Mesendoderm (in vitro differentiated cells): ENCODE results near the gene PARP8.

Source experiments
- DNase-seq: peaks from one replicate; pipeline ENCODE4 v3.0.0; 2013
- H2AK5ac ChIP-seq: 2 replicates; pipeline ENCODE4 v1.6.1; 2013; ENCODE audit warnings: low read length, inconsistent platforms
- H2BK120ac ChIP-seq: 2 replicates; pipeline ENCODE4 v1.6.1; 2013; ENCODE audit warnings: low read depth, mild to moderate bottlenecking, low read length, moderate library complexity, mixed read lengths
- H2BK15ac ChIP-seq: replicated peaks from 2 replicates; pipeline ENCODE4 v1.6.1; 2013; ENCODE audit warnings: low read depth, mild to moderate bottlenecking, moderate library complexity
- H2BK5ac ChIP-seq: 2 replicates; pipeline ENCODE4 v1.6.1; 2013; ENCODE audit warnings: low read length, inconsistent platforms
- H3K18ac ChIP-seq: 2 replicates; pipeline ENCODE4 v1.6.1; 2013; ENCODE audit warnings: mild to moderate bottlenecking, low read length, mixed read lengths
- H3K23ac ChIP-seq: one replicate; pipeline ENCODE4 v1.6.1; 2013; ENCODE audit warnings: low read length
- H3K27ac ChIP-seq: 2 replicates; pipeline ENCODE4 v1.5.1; 2013; ENCODE audit warnings: low read depth, mild to moderate bottlenecking, inconsistent platforms, low read length, moderate library complexity
- H3K27me3 ChIP-seq: 2 replicates; pipeline ENCODE4 v1.6.1; 2013; ENCODE audit warnings: low read length, control low read depth, mild to moderate bottlenecking, inconsistent platforms; ENCODE audit not compliant: insufficient read depth, poor library complexity
- H3K36me3 ChIP-seq: 2 replicates; pipeline ENCODE4 v1.6.1; 2013; ENCODE audit warnings: low read length, inconsistent platforms; ENCODE audit not compliant: control insufficient read depth, insufficient read depth
- H3K4ac ChIP-seq: one replicate; pipeline ENCODE4 v1.6.1; 2013; ENCODE audit warnings: low read depth, mild to moderate bottlenecking, low read length, moderate library complexity
- H3K4me1 ChIP-seq: 2 replicates; pipeline ENCODE4 v1.6.1; 2013; ENCODE audit warnings: low read depth, low read length, inconsistent platforms; ENCODE audit not compliant: control insufficient read depth
- H3K4me2 ChIP-seq: 2 replicates; pipeline ENCODE4 v1.6.1; 2013; ENCODE audit warnings: low read length
- H3K4me3 ChIP-seq: 2 replicates; pipeline ENCODE4 v1.5.1; 2013; ENCODE audit warnings: mild to moderate bottlenecking, low read length
- H3K56ac ChIP-seq: one replicate; pipeline ENCODE4 v1.6.1; 2013; ENCODE audit warnings: low read length
- H3K79me1 ChIP-seq: 2 replicates; pipeline ENCODE4 v1.6.1; 2013; ENCODE audit warnings: low read length, inconsistent platforms
- H3K79me2 ChIP-seq: 2 replicates; pipeline ENCODE4 v1.6.1; 2013; ENCODE audit warnings: mild to moderate bottlenecking, low read length; ENCODE audit not compliant: control insufficient read depth, insufficient read depth
- H3K9ac ChIP-seq: 2 replicates; pipeline ENCODE4 v1.6.1; 2013; ENCODE audit warnings: low read length, inconsistent platforms
- H4K5ac ChIP-seq: one replicate; pipeline ENCODE4 v1.6.1; 2013; ENCODE audit warnings: low read length
- H4K8ac ChIP-seq: one replicate; pipeline ENCODE4 v1.6.1; 2013; ENCODE audit warnings: low read depth, mild to moderate bottlenecking, control low read depth, low read length, moderate library complexity
- WGBS: extraction: QIAGEN DNeasy Blood & Tissue Kit; methylation state at CpG from one replicate; pipeline ENCODE4 v1.1.7; 2013; ENCODE audit warnings: low lambda C conversion rate, missing lambda C conversion rate; ENCODE audit not compliant: insufficient coverage; ENCODE audit errors: extremely low coverage; 5-methylcytosine and 5-hydroxymethylcytosine counted together

The PARP8 gene

GRCh38 chr5:50647726-50648125 is 18.7 kb upstream of the PARP8 start:
- Histone ChIP-seq H3K9ac (no peak overlapping the region), H4K5ac (no peak overlapping the region), H2BK5ac (no peak overlapping the region), H3K4me1 (no peaks in the 10 kb centered on the region), H3K27me3 (no peaks in the 10 kb centered on the region), H3K23ac (no peak overlapping the region), H3K79me1 (no peaks in the 10 kb centered on the region), H3K27ac (no peak overlapping the region), H2BK120ac (no peak overlapping the region), H3K4ac (no peak overlapping the region), H2BK15ac (no peak overlapping the region), H3K18ac (no peak overlapping the region), H4K8ac (no peak overlapping the region), H2AK5ac (no peak overlapping the region), H3K36me3 (no peaks in the 10 kb centered on the region), H3K79me2 (no peaks in the 10 kb centered on the region), H3K56ac (no peak overlapping the region), H3K4me2 (no peak overlapping the region), H3K4me3 (no peak overlapping the region)
- no peak for DNase-seq
- WGBS: no CpG with 5 or more reads among the region's 3 CpGs

GRCh38 chr5:50653946-50654345 is 12.5 kb upstream of the PARP8 start:
- Histone ChIP-seq H3K79me1 (no peaks in the 10 kb centered on the region), H3K9ac (no peak overlapping the region), H3K4ac (no peak overlapping the region), H3K36me3 (no peaks in the 10 kb centered on the region), H4K5ac (no peak overlapping the region), H3K27ac (no peak overlapping the region), H2BK5ac (no peak overlapping the region), H2BK120ac (no peak overlapping the region), H3K56ac (no peak overlapping the region), H3K27me3 (no peaks in the 10 kb centered on the region), H3K23ac (no peak overlapping the region), H3K4me1 (no peaks in the 10 kb centered on the region), H3K4me2 (no peak overlapping the region), H3K4me3 (no peak overlapping the region), H2BK15ac (no peak overlapping the region), H3K79me2 (no peaks in the 10 kb centered on the region), H4K8ac (no peak overlapping the region), H2AK5ac (no peak overlapping the region), H3K18ac (no peak overlapping the region)
- no CpG with 5 or more reads among the region's 3 CpGs for WGBS
- DNase-seq: no peak

GRCh38 chr5:50655067-50655809 is 11.2 kb upstream of the PARP8 start:
- no peak overlapping the region for H2BK120ac ChIP-seq
- H2BK5ac ChIP-seq: no peak overlapping the region
- no peak overlapping the region for H3K18ac ChIP-seq
- H3K36me3 ChIP-seq: no peaks in the 10 kb centered on the region
- H2BK15ac ChIP-seq: no peak overlapping the region
- H3K4me3 ChIP-seq: no peak overlapping the region
- H3K4me1 ChIP-seq: no peaks in the 10 kb centered on the region
- no peak overlapping the region for H4K5ac ChIP-seq
- no peak overlapping the region for H3K23ac ChIP-seq
- no peak overlapping the region for H3K9ac ChIP-seq
- H2AK5ac ChIP-seq: no peak overlapping the region
- DNase-seq: no peak
- no peak overlapping the region for H4K8ac ChIP-seq
- H3K27me3 ChIP-seq: no peaks in the 10 kb centered on the region
- no peak overlapping the region for H3K56ac ChIP-seq
- no peak overlapping the region for H3K4ac ChIP-seq
- WGBS: no CpG with 5 or more reads among the region's 3 CpGs
- H3K79me1 ChIP-seq: no peaks in the 10 kb centered on the region
- no peak overlapping the region for H3K27ac ChIP-seq
- no peak overlapping the region for H3K4me2 ChIP-seq
- no peaks in the 10 kb centered on the region for H3K79me2 ChIP-seq

DNA sequence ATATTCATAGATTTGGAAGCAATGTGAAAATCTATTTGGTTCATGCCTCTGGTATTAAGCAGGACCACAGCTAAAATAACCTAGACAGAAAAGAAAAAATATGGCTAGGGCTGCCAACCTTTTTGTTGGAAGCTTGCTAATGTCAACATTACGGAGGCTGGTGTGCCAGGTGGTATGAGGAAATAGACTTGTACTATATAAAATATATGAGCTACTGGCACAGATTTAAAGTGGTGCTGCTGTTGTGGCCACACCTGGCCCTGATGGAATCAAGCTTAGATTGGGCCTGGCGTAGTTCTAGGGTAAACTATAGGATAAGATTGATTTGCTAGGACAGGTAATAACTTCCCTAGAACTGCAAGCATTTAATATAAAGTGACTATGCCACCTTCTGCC is 10.6 kb upstream of the PARP8 start:
- WGBS: no CpG with 5 or more reads among the region's 2 CpGs
- H2BK15ac ChIP-seq: no peak overlapping the region

DNA sequence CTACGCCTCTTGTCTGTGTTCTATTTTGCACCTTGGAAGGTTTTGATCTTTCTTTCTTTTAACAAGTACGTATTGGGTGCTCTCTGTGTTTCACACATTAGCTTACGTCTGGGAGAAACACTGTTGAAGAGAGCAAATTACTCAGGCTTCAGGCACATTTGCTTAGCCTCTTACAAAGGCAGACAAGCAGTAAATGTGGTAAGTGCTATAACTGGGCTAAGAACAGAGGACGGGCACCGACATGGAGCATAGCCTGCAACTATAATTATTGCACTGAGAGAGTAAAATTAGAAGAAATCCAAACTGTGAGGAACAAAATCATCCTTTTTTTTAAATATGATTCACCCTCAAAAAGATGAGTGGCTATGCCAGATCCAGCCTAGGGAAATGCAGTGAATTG is 9.4 kb upstream of the PARP8 start:
- H3K56ac ChIP-seq: no peak overlapping the region
- H3K4me1 ChIP-seq: no peaks in the 10 kb centered on the region
- DNase-seq: no peak
- no peak overlapping the region for H3K27ac ChIP-seq
- no peak overlapping the region for H3K4me3 ChIP-seq
- H3K36me3 ChIP-seq: no peaks in the 10 kb centered on the region
- H3K4me2 ChIP-seq: no peak overlapping the region
- no peak overlapping the region for H2AK5ac ChIP-seq
- no peak overlapping the region for H3K9ac ChIP-seq
- no peaks in the 10 kb centered on the region for H3K27me3 ChIP-seq
- H3K23ac ChIP-seq: no peak overlapping the region
- no peak overlapping the region for H4K8ac ChIP-seq
- no peak overlapping the region for H3K4ac ChIP-seq
- no CpG with 5 or more reads among the region's 5 CpGs for whole genome bisulfite sequencing
- no peak overlapping the region for H4K5ac ChIP-seq
- no peak overlapping the region for H2BK5ac ChIP-seq
- no peak overlapping the region for H3K18ac ChIP-seq
- H3K79me1 ChIP-seq: no peaks in the 10 kb centered on the region
- H3K79me2 ChIP-seq: no peaks in the 10 kb centered on the region
- no peak overlapping the region for H2BK120ac ChIP-seq
- H2BK15ac ChIP-seq: no peak overlapping the region

More for the DNA sequence above, 10.6 kb upstream of the PARP8 start:
- Histone ChIP-seq H3K18ac (no peak overlapping the region), H3K56ac (no peak overlapping the region), H3K27me3 (no peaks in the 10 kb centered on the region), H3K4me3 (no peak overlapping the region), H2BK120ac (no peak overlapping the region), H3K9ac (no peak overlapping the region), H3K79me1 (no peaks in the 10 kb centered on the region), H3K4ac (no peak overlapping the region), H3K23ac (no peak overlapping the region), H3K79me2 (no peaks in the 10 kb centered on the region), H3K4me1 (no peaks in the 10 kb centered on the region), H4K8ac (no peak overlapping the region), H3K27ac (no peak overlapping the region), H3K36me3 (no peaks in the 10 kb centered on the region), H4K5ac (no peak overlapping the region), H2AK5ac (no peak overlapping the region), H3K4me2 (no peak overlapping the region), H2BK5ac (no peak overlapping the region)
- DNase-seq: no peak

GRCh38 chr5:50658246-50658645 is 8.2 kb upstream of the PARP8 start:
- H2BK120ac ChIP-seq: no peak overlapping the region
- no peak overlapping the region for H3K23ac ChIP-seq
- H3K18ac ChIP-seq: no peak overlapping the region
- H3K4me1 ChIP-seq: no peaks in the 10 kb centered on the region
- H3K27ac ChIP-seq: no peak overlapping the region
- no peak overlapping the region for H3K4me3 ChIP-seq
- no peak overlapping the region for H3K56ac ChIP-seq
- no peak overlapping the region for H2AK5ac ChIP-seq
- DNase-seq: no peak
- H3K79me1 ChIP-seq: no peaks in the 10 kb centered on the region
- H3K36me3 ChIP-seq: no peaks in the 10 kb centered on the region
- H2BK5ac ChIP-seq: no peak overlapping the region
- H3K79me2 ChIP-seq: no peaks in the 10 kb centered on the region
- H3K4me2 ChIP-seq: no peak overlapping the region
- H3K4ac ChIP-seq: no peak overlapping the region
- no peak overlapping the region for H2BK15ac ChIP-seq
- no peaks in the 10 kb centered on the region for H3K27me3 ChIP-seq
- no CpG with 5 or more reads among the region's 1 CpG for WGBS
- H4K5ac ChIP-seq: no peak overlapping the region
- H4K8ac ChIP-seq: no peak overlapping the region
- H3K9ac ChIP-seq: no peak overlapping the region
